Amygdala (tissue), 56 donors: ENCODE results near the gene DZIP3.
A peak's percentile ranks its signal among the peaks of the same experiment; 100 is the strongest.
"Not testable (repeated sequence)": the region's sequence is repeated elsewhere in the genome, so short reads cannot be mapped to it uniquely, and the experiment has no call there.

Source experiments
- DNase-seq, 56 donors: peaks; one replicate each; lab custom pipeline; 2025; lab: John Stamatoyannopoulos, UW

Gene DZIP3

GRCh38 chr3:108599677-108600409 lies 10.3 kb downstream of the DZIP3 start:
- no peak for DNase-seq

- DNase-seq, result peak in 10 of 56 donors; percentile 1 to 37 (median 10)
Measured at GRCh38 chr3:108602249-108602934, 12.9 kb downstream of the DZIP3 start.

GRCh38 chr3:108602935-108603294 lies 13.4 kb downstream of the DZIP3 start:
- no peak for DNase-seq

GRCh38 chr3:108603691-108604090 lies 14.2 kb downstream of the DZIP3 start:
- no peak for DNase-seq

GRCh38 chr3:108605028-108605427 lies 15.5 kb downstream of the DZIP3 start:
- no peak for DNase-seq

- no peak for DNase-seq
Measured at GRCh38 chr3:108605491-108605890, 16.0 kb downstream of the DZIP3 start.

GRCh38 chr3:108608750-108609149 lies 19.2 kb downstream of the DZIP3 start:
- no peak for DNase-seq

GRCh38 chr3:108610651-108611050 lies 21.1 kb downstream of the DZIP3 start:
- no peak for DNase-seq

- not testable (repeated sequence) for DNase-seq
Measured at GRCh38 chr3:108616090-108616489, 26.6 kb downstream of the DZIP3 start.

- DNase-seq, result no peak
Measured at GRCh38 chr3:108620250-108620649, 30.7 kb downstream of the DZIP3 start.

- no peak for DNase-seq
Measured at GRCh38 chr3:108623504-108623903, 34.0 kb downstream of the DZIP3 start.

GRCh38 chr3:108629974-108630373 lies 40.5 kb downstream of the DZIP3 start:
- no peak for DNase-seq

- DNase-seq, result no peak
Measured at GRCh38 chr3:108642526-108642925, 53.0 kb downstream of the DZIP3 start.

- DNase-seq, result no peak
Measured at GRCh38 chr3:108645364-108645763, 55.8 kb downstream of the DZIP3 start.

- not testable (repeated sequence) for DNase-seq
Measured at GRCh38 chr3:108655664-108656063, 66.1 kb downstream of the DZIP3 start.

- DNase-seq, result no peak
Measured at GRCh38 chr3:108661699-108662098, 72.2 kb downstream of the DZIP3 start.

- peak in 6 of 56 donors; percentile 0 to 49 (median 4) for DNase-seq
Measured at GRCh38 chr3:108662142-108662738, 72.7 kb downstream of the DZIP3 start.

GRCh38 chr3:108664266-108664665 lies 74.7 kb downstream of the DZIP3 start:
- DNase-seq, result peak in 1 of 56 donors; percentile 3

GRCh38 chr3:108667312-108667711 lies 77.8 kb downstream of the DZIP3 start:
- no peak for DNase-seq

- DNase-seq, result no peak
Measured at GRCh38 chr3:108669208-108669607, 79.7 kb downstream of the DZIP3 start.

- DNase-seq, result no peak
Measured at GRCh38 chr3:108672701-108673100, 83.2 kb downstream of the DZIP3 start.
